ENCODE results near the gene SYCN.
A peak's percentile ranks its signal among the peaks of the same experiment; 100 is the strongest.
"Not testable (repeated sequence)": the region's sequence is repeated elsewhere in the genome, so short reads cannot be mapped to it uniquely, and the experiment has no call there.

The SYCN gene, protein sequence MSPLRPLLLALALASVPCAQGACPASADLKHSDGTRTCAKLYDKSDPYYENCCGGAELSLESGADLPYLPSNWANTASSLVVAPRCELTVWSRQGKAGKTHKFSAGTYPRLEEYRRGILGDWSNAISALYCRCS

DNA sequence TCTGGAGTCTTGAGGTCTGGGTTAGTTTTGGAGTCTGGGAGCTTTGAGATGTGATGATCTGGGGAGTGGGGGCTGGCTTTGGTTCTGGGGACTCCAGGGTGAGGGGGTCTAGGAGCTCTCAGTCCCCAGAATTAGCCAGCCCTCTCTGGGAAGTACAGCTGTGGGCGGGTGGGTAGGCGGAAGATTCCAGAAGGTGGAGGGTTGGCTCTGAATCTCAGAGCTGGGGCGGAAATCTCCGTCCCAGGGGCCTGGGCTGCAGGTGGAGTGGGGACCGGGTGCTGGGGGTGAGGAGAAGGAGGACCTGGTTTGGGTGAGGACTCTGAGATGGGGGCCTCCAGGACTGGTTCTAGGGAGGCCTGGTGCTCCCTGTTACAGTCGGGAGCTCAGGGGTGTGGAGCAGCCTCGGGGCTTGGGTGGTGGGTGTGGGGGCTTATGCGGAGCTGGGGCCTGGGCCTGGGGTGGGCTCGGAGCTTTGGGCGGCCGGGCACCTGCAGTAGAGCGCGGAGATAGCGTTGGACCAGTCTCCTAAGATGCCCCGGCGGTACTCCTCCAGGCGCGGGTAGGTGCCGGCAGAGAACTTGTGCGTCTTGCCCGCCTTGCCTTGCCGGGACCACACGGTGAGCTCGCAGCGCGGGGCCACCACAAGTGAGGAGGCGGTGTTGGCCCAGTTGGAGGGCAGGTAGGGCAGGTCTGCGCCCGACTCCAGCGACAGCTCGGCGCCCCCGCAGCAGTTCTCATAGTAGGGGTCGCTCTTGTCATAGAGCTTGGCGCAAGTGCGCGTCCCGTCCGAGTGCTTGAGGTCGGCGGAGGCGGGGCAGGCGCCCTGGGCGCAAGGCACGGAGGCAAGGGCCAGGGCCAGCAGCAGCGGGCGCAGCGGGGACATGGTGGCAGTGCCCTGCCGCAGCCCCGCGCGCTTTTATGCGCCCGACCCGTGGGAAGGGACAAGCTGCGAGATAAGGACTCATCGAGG is at the start of gene SYCN:
SYCN (minus strand) TSS at position 892 of the 970 bp plus-strand sequence; CDS start at position 883, 9 bp downstream.
- no peak for DNase-seq

DNA sequence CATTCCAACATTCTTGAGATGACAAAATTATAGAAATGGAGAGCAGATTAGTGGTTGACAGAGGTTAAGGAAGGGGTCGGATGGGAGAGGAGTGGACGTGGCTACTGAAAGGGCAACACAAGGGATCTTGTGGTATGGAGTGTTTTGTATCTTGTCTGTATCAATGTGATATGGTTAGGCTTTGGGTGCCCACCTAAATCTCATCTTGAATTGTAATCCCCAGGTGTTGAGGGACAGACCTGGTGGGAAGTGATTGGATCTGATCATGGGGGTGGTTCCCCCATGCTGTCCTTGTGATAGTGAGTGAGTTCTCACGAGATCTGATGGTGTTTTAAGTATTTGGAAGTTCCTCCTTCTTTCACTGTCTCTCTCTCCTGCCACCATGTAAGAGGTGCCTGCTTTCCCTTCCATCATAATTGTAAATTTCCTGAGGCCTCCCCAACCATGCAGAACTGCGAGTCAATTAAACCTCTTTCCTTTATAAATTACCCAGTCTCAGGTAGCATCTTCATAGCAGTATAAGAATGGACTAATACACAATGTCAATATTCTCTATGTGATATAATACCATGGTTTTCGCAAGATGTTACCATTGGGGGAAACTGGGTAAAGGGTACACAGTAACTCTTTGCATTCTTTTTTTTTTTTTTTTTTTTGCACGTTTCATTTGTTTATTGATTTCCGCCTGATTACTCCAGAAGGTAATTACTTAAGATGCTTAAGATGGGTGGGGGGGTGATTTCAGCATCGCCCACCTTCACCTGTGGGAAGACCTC is 49.5 kb upstream of the SYCN start:
- DNase-seq = no peak

DNA sequence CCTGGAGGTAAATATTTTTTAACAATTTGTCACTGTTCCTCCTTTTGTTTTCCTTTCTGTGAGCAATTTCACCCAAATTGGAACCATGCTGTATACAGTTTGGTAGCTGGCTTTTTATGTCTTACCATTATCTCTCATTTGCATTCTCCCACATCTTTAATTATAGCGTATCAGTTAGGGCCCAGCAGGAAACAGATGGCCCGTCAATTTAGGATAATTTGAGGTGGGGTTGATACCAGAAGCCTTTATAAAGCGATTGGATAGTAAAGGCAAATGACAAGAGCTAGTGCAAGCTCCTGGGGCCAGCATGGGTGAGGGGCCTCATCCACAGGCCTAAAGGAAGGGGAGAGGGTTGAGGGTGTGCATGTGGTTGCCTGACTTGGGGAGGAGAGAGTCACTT is 48.4 kb upstream of the SYCN start:
- DNase-seq = no peak

DNA sequence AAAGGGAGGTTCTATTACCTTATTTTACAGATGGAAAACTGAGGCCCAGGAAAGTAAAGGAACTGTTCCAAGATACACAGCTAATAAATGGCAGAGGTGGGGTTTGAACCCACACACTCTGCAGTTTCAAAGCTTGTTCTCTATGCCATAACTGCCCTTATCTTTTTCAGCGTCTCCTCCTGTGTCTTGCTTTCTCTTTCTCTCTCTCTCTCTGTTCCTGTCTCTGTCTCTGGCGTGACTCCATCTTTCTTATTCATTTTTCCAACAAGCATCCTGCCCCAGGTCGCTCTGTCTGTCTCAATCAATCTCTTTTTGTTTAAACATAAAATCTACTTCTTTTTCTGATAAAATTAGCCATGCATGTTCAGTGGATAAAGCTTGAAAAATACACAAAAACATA is 47.8 kb upstream of the SYCN start:
- no peak for DNase-seq

DNA sequence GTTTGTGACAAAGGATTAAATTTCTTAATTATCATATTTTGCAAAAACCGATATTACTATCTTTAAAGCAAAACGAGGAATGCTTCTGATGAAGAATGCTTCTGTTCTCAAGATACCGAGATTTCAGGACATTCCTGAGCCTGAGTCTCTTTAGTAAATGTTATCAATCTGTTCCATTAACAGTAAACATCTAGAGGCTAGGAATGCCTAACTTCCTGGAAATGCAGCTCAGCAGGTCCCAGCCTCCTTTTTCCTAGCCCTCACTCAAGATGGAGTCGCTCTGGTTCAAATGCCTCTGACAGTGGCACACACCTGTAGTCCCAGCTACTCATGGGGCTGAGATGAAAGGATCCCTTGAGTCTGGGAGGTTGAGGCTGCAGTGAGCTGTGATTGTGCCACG is 47.0 kb upstream of the SYCN start:
- DNase-seq = no peak

DNA sequence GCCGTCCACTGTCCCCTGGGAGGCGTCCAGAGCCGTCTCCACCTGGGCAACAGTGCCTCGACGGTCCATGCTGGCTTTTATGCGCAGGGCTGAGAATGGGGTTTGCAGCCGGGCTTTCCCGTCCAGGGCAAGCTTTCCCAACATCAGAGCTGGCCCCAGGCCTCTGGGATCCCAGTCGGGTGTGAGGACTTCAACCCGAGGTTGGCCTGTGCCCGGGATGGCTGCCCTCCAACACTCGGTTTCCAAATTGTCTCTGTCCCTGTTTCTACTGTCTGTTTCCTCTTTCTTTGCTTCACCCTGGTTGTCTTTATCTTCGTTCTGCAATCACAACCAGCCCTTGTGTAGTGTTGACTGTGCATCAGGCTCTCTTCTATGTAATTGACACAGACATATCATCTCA is 44.7 kb upstream of the SYCN start, which contains the start of gene IFNL4:
IFNL4 (minus strand) TSS at position 51 of the 400 bp plus-strand sequence.
- DNase-seq = no peak

DNA sequence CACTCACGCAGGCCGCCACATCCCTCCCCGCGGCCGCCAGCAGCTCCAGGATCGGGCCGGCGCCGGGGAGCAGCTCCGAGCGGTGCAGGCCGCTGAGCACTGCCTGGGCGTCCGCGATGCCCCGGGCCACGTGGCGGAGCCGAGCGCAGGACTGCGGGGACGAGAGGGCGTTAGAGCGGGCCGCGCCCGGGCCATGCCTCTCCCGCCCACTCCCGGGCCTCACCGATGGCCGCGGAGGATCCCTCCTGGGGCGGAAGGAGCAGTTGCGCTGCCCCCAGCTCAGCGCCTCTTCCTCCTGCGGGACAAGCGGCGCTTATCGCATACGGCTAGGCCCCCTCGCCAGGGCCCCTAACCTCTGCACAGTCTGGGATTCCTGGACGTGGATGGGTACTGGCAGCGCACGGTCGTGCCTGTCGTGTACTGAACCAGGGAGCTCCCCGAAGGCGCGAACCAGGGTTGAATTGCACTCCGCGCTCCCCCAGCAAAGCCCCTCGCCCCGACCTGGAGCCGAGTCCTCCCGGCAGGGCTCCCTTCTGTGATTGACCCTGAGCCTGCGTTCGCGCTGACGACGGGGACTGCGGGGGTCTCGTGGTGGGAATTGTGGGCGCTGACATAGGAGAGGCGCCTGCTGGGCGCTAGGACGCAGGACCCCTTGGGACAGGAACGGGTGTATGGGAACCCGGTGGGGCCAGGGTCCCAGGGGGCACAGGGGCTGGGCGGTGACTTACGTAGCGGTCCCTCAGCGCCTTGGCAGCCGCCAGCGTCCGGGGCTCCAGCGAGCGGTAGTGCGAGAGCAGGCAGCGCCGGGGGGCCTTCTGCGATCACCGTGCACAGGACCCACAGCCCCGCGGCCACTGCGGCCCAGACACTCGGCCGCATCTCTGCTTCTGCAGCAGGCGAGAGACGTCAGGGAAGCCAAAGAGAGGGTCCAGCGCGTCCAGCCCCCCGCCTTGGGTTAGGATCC is 43.9 kb upstream of the SYCN start:
- DNase-seq = no peak

DNA sequence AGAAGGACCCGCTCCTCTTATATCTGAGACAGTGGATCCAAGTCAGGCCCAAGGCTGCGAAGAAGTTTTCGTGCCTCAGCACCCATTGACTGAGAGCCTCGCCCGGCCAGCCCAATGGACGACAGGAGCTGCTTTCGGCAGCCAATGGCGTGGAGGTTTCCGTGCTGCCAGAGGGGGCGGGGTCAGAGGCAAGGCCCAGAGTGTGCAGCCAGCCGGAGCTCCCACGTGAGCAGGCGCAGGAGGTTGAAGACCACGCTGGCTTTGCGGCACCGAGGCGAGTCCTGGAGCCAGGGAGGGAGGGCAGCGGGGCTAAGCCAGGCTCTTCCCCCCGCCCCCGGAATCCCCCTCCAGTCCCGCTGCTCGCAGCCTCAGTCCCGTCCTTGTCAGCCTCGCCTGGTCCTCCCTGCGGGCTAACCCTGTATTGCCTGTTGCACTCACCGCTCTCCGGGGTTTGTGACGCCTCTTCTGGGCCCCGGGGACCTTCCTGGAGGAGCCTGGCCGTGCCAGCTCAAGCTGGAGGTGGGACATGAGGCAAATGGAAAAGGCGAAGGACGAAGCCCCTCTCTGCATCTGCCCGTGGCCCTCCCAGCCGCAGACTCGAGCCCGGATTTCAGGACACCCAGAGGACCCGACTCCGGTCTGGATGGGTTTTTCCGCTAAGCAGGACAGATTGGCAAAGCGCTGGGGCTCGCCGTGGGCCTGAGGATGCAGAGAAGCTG is 43.0 kb upstream of the SYCN start:
- DNase-seq = peak; percentile 32

DNA sequence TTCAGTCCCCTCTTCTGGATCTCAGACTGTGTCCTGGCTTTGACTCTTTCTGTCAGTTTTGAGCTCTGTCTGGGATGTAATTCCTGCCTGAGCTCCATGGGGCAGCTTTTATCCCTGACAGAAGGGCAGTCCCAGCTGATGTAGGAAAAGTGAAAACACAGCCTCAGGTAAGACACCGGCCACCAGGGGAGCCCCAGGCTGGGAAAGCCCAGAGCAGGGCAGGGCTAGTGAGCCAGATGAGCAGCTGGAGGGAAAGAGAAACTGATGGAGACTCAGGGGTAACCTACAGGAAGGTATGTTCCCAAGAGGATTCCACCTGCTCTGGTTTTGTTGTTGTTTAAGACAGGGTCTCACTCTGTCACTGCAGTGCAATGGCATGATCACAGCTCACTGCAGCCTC is 41.1 kb upstream of the SYCN start:
- DNase-seq = not testable (repeated sequence)

DNA sequence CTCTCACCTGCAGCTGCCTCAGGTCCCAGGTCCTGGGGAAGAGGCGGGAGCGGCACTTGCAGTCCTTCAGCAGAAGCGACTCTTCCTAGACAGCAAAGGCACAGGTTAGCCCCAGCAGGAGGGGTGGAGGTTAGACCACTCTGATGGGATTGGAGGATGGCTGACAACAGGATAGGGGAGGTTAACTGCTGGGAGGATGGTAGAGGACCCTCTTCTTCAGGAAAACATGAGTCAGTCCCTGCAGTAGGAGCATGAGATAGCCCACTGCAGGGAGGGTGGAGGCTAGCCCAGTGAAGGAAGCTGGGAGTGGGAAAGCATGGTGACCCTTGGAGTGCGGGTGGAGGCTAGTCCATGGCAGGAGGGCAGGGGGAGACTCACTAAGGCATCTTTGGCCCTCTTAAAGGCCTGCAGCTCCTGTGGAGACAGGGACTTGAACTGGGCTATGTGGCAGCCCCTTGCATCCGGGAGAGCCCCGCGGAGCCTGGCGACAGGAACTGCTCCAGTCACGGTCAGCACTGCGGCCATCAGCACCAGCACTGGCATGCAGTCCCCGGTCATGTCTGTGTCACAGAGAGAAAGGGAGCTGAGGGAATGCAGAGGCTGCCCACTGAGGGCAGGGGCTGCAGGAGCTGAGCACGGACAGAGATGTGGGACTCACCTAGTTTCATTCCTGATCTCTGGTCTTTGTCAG is 40.5 kb upstream of the SYCN start, which contains the start of gene IFNL3:
IFNL3 (minus strand) TSS at position 597 of the 691 bp plus-strand sequence; CDS start at position 558, 39 bp downstream.
- DNase-seq = not testable (repeated sequence)

DNA sequence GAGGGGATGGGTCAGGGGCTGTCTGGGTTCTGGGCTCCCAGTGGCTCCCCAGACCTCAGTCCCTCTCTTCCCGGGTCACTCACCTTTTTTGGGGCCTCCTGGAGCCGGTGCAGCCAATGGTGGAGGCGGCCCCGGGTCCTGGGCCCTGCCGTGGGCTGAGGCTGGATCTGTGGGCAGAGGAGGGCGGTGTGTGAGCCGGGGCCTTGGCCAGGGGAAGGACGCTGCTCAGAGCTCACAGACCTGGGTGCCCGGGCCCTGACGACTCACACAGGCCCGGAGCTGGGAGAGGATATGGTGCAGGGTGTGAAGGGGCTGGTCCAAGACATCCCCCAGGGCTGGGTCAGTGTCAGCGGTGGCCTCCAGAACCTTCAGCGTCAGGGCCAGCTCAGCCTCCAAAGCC is 39.7 kb upstream of the SYCN start:
- not testable (repeated sequence) for DNase-seq

DNA sequence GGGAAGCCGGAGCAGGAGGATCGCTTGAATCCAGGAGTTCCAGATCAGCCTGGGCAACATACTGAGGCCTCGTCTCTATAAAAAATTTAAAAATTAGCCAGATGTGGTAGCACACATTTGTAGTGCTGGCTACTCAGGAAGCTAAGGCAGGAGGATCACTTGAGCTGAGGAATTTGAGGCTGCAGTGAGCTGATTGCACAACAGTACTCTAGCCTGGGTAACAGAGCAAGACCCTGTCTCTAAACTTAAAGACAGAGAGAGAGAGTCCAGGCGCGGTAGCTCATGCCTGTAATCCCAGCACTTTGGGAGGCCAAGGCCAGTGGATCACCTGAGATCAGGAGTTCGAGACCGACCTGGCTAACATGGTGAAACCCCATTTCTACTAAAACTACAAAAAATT is 36.4 kb upstream of the SYCN start:
- DNase-seq = no peak

DNA sequence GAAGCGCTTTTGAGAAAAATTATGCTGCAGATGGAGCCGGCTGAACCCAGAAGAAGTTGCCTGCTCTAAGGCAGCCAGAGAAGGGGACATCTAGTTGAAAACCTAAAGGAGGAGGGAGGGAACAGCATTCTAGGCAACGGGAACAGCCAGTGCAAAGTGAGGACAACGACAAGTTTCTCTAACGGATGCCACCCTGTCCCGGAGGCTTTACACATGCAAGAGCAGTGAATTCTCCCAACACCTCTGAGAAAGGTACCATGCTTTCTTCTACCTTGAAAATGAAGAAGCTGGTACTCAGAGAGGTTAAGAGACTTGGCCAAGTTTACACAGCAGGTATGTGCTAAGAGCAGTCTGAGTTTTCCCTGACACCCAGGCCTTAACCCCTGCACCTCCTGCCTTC is 34.9 kb upstream of the SYCN start:
- DNase-seq = no peak

DNA sequence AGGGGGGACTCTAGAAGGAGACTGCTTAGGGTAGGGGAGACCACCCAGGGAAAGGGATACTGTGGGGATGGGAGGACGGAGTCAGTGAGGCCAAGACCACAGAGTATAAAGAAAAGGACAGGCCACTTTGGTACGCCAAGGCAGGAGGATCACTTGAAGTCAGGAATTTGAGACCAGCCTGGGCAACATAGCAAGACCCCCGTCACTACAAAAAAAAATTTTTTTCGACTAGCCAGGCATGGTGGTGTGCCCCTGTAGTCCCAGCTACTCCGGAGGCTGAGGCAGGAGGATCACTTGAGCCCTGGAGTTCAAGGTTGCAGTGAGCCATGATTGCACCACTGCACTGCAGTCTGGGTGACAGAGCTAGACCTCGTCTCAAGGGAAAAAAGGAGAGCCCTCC is 34.1 kb upstream of the SYCN start:
- no peak for DNase-seq

DNA sequence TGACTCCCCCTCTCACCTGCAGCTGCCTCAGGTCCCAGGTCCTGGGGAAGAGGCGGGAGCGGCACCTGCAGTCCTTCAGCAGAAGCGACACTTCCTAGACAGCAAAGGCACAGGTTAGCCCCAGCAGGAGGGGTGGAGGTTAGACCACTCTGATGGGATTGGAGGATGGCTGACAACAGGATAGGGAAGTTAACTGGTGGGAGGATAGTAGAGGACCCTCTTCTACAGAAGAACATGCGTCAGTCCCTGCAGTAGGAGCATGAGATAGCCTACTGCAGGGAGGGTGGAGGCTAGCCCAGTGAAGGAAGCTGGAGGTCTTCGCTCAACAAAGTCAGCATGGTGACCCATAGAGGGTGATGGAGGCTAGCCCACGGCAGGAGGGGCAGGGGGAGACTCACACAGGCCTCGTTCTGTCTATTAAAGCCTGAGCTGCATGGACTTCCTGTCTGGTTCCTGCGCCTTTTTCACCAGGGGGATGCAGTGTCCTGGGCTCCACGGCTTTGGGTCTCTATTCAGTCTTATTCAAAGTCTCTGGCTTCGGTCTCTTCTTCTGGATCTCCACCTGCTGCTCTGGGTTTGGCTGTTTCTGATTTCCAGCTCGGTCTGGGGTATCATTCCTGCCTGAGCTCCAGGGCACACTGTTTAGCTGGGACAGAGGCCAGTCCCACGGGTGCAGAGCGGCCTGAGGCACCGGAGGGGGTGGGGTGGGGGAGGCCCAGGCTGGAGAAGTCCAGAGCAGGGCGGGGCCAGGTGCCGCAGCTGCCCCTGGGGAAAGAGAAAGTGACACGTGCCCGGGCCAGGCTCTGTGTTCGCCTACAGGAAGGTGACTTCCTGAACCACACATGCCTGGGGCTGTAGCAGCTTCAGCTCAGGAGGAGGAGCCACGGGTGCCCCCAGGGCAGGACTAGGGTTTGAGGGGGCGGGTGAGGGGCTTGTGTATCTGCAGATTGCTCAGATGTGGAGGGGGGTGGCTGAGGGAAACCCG is 33.4 kb upstream of the SYCN start:
- DNase-seq = peak; percentile 51

DNA sequence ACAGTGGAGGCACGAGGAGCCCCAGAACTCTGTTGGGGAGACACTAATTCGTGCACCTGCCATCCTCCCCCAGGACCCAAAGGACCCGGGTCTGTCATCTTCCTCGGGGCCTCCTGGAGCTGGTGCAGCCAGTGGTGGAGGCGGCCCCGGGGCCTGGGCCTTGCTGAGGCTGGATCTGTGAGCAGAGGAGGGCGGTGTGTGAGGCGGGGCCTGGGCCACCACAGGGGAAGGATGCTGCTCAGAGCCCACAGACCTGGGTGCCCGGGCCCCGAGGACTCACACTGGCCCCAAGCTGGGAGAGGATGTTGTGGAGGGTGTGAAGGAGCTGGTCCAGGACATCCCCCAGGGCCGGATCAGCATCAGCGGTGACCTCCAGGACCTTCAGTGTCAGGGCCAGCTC is 32.5 kb upstream of the SYCN start:
- peak; percentile 13 for DNase-seq

DNA sequence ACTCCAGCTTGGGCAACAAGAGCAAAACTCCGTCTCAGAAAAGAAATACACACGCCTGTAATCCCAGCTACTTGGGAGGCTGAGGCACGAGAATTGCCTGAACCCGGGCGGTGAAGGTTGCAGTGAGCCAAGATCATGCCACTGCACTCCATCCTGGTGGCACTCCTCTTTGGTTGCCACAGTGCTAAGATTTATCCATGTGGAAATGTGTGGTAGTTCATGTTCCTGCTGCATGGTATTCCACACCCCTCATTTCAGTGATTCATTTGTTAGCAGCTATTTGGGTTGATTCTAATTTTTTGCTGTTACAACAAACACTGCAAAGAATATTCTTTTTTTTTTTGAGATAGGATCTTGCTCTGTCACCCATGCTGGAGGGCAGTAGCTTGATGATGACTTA is 28.6 kb upstream of the SYCN start:
- DNase-seq = no peak

DNA sequence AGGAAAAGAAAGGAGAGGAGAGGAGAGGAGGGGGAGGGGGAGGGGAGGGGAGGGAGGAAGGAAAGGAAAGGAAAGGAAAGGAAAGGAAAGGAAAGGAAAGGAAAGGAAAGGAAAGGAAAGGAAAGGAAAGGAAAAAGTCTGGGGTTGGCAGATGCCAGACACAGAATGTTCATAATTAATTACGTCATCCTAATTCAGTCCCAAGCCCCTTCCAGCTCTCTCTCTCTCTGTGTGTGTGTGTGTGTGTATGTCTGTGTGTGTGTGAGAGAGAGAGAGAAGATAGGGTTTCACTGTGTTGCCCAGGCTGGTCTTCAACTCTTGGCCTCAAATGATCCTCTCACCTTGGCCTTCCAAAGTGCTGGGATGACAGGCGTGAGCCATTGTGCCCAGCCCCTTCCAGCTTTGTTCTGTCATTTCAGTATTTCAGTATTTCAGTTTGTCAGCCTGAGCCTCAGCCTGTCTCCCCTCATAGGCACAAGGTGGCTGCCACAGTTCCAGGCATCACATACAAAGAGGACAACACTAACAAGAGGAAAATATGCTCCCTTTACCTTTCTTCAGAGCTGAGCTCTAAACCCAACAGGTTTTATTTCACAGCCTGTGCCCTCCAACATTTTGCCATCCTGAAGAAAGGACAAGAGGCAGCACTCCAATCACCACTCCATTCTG is 26.2 kb upstream of the SYCN start:
- DNase-seq = no peak

DNA sequence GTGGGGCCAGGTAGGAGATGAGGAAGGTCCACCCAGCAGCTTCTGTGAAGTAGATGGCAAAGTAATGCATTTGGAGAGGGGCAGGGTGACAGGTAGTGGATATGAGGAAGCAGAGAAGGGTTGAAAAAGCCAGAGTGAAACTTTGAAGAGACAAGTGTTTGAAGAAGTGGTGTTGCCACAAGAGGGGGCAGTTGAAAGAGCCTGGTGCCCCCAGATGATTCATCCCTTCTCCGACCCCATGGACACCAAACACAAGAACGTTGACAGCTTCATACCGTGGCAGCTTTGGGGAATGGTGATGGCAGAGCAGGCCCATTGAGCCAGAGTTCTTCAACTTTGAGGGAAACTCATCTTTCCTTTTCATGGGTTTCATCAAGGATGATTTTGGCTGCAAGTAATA is 20.8 kb upstream of the SYCN start:
- DNase-seq = no peak

Measured in stimulated activated CD4-positive, alpha-beta T cell treated with anti-CD3 and anti-CD28 coated beads, Interleukin-4, amount 100 ng/mL, for 24 hours (primary cell).